Measurements from ENCODE around the gene SECISBP2. TPM values are rescaled to one million over a fixed set of nuclear protein-coding genes. Genes with fewer than 3 reads are reported as not detected.
A peak's percentile ranks its signal among the peaks of the same experiment; 100 is the strongest.

Gene SECISBP2
- total RNA-seq, 1 donor from 2014 or later: 27.8 TPM

GRCh38 chr9:89309166-89309565 lies 9.1 kb upstream of the SECISBP2 start:
- Histone ChIP-seq H3K27me3 (no peaks in the 10 kb centered on the region), H3K4me1 (peaks cover 3 to 11% of the 10 kb centered on the region in 2 donors), H3K27ac (peak overlapping the region; percentile 100), H3K36me3 (no peaks in the 10 kb centered on the region), H3K4me3 (no peak overlapping the region), H3K9me3 (no peaks in the 10 kb centered on the region)
- no peak for TF ChIP-seq CTCF (IDR thresholded peaks at IDR 0.05)
- DNase-seq (ENCODE audit: low spot score in 2 of 2): no peak
- intact Hi-C loops (cut with DNase I): no loop called here

- no peak for TF ChIP-seq CTCF (IDR thresholded peaks at IDR 0.05)
- intact Hi-C loops (cut with DNase I): loop anchor here (1.0 to 10.0 kb wide), 6 partner anchors 8 to 1335 kb away; partner anchors contain the start of genes CDK20, SECISBP2 and SPIN1
- Histone ChIP-seq H3K4me3 (peak overlapping the region; percentile 85 to 91), H3K36me3 (no peaks in the 10 kb centered on the region), H3K4me1 (peaks cover 3 to 11% of the 10 kb centered on the region in 2 donors), H3K27ac (peak overlapping the region; percentile 100), H3K27me3 (no peaks in the 10 kb centered on the region), H3K9me3 (no peaks in the 10 kb centered on the region)
- no peak for DNase-seq (ENCODE audit: low spot score in 2 of 2)
Observed at GRCh38 chr9:89309608-89310474, 8.5 kb upstream of the SECISBP2 start.

GRCh38 chr9:89310475-89311345 lies 7.6 kb upstream of the SECISBP2 start, which contains the start of gene CKS2:
TSS of gene CKS2 (plus strand) at chr9:89311195. CDS start at chr9:89311293, 98 bp downstream.
- H3K36me3 ChIP-seq: no peaks in the 10 kb centered on the region
- peak; percentile 99 to 100 for DNase-seq (ENCODE audit: low spot score in 2 of 2)
- TF ChIP-seq CTCF (IDR thresholded peaks at IDR 0.05): no peak
- H3K27me3 ChIP-seq: no peaks in the 10 kb centered on the region
- peak within 1 kb of the TSS; percentile 91 for H3K4me3 ChIP-seq
- H3K4me1 ChIP-seq: peaks cover 3 to 11% of the 10 kb centered on the region in 2 donors
- no peaks in the 10 kb centered on the region for H3K9me3 ChIP-seq
- H3K27ac ChIP-seq: peak within 1 kb of the TSS; percentile 100
- intact Hi-C loops (cut with DNase I): loop anchor here (1.0 to 10.0 kb wide), 6 partner anchors 8 to 1336 kb away; partner anchors contain the start of genes CDK20, SECISBP2 and SPIN1

GRCh38 chr9:89311346-89312221 lies 6.7 kb upstream of the SECISBP2 start:
- Histone ChIP-seq H3K36me3 (no peaks in the 10 kb centered on the region), H3K4me3 (peak overlapping the region; percentile 69 to 91), H3K9me3 (no peaks in the 10 kb centered on the region), H3K4me1 (peaks cover 3 to 11% of the 10 kb centered on the region in 2 donors), H3K27me3 (no peaks in the 10 kb centered on the region), H3K27ac (peak overlapping the region; percentile 9 to 45)
- DNase-seq (ENCODE audit: low spot score in 2 of 2): no peak
- intact Hi-C loops (cut with DNase I): loop anchor here (2.0 to 10.0 kb wide), 5 partner anchors 129 to 1337 kb away; partner anchors contain the start of genes CDK20 and SPIN1
- no peak for TF ChIP-seq CTCF (IDR thresholded peaks at IDR 0.05)
